Skeletal muscle cell (primary cell): ENCODE measurements around the gene MISP3.

Experiments
- DNase-seq: peaks from one replicate; pipeline ENCODE4 v3.0.0-alpha.2; 2010; ENCODE audit warnings: low read depth
- H3K4me3 ChIP-seq: 2 replicates; pipeline ENCODE4 v1.5.1; 2011; ENCODE audit warnings: low read depth, mild to moderate bottlenecking, control low read depth, low read length, moderate library complexity

MISP3 gene

GRCh38 chr19:14073925-14074838 is 1.6 kb downstream of the MISP3 start:
- peak overlapping the region; percentile 62 for H3K4me3 ChIP-seq
- no peak for DNase-seq

- DNase-seq = no peak
- no peak overlapping the region for H3K4me3 ChIP-seq
These were observed 5.8 kb downstream of the MISP3 start for GRCh38 chr19:14078411-14078810.

- H3K4me3 ChIP-seq = peak overlapping the region; percentile 77
- DNase-seq = peak; percentile 95
These were observed 8.6 kb downstream of the MISP3 start for GRCh38 chr19:14080887-14081796.

GRCh38 chr19:14081797-14082674 is 9.4 kb downstream of the MISP3 start:
- no peak for DNase-seq
- peak overlapping the region; percentile 77 for H3K4me3 ChIP-seq

GRCh38 chr19:14082675-14082960 is 10.0 kb downstream of the MISP3 start:
- H3K4me3 ChIP-seq = no peak overlapping the region
- DNase-seq = no peak

GRCh38 chr19:14085309-14085995 is 12.9 kb downstream of the MISP3 start, which contains the start of gene C19orf67:
Gene C19orf67 (minus strand): TSS chr19:14085783. CDS start chr19:14085627, 156 bp downstream.
- DNase-seq = no peak

GRCh38 chr19:14086098-14086497 is 13.5 kb downstream of the MISP3 start:
- no peak overlapping the region for H3K4me3 ChIP-seq
- no peak for DNase-seq

More at GRCh38 chr19:14085309-14085995, 12.9 kb downstream of the MISP3 start, which contains the start of gene C19orf67:
- no peak within 1 kb of the TSS for H3K4me3 ChIP-seq

GRCh38 chr19:14088634-14089411 is 16.2 kb downstream of the MISP3 start:
- DNase-seq = no peak
- H3K4me3 ChIP-seq = peak overlapping the region; percentile 59

GRCh38 chr19:14089412-14089661 is 16.8 kb downstream of the MISP3 start:
- DNase-seq = no peak
- peak overlapping the region; percentile 59 for H3K4me3 ChIP-seq

GRCh38 chr19:14089662-14090508 is 17.3 kb downstream of the MISP3 start:
- DNase-seq = no peak
- peak overlapping the region; percentile 59 for H3K4me3 ChIP-seq

GRCh38 chr19:14090509-14091080 is 18.0 kb downstream of the MISP3 start, which contains the start of gene SAMD1:
Gene SAMD1 (minus strand): TSS chr19:14090751.
- DNase-seq = peak; percentile 78
- peak within 1 kb of the TSS; percentile 82 for H3K4me3 ChIP-seq

- no peak for DNase-seq
- H3K4me3 ChIP-seq = peak overlapping the region; percentile 82
These were observed 18.7 kb downstream of the MISP3 start for GRCh38 chr19:14091081-14091812.

GRCh38 chr19:14091813-14092462 is 19.4 kb downstream of the MISP3 start:
- no peak for DNase-seq

GRCh38 chr19:14093117-14093823 is 20.7 kb downstream of the MISP3 start:
- DNase-seq = no peak
- H3K4me3 ChIP-seq = no peak overlapping the region

More at GRCh38 chr19:14091813-14092462, 19.4 kb downstream of the MISP3 start:
- peak overlapping the region; percentile 82 for H3K4me3 ChIP-seq

GRCh38 chr19:14094854-14095253 is 22.3 kb downstream of the MISP3 start:
- DNase-seq = no peak
- no peak overlapping the region for H3K4me3 ChIP-seq
